Body of pancreas (tissue), 4 donors: ENCODE data around the gene MOXD1.

Source experiments
- POLR2A ChIP-seq, 3 donors: fragments of 450-650 bp; IDR thresholded peaks; one replicate each; pipeline ENCODE4 v1.6.1; 2016; ENCODE audit warnings: antibody characterized with exemption in 3 of 3, mild to moderate bottlenecking in 2 of 3
- TF ChIP-seq, protein P1 (sequence below), 7 experiments: fragments of 450-650 bp in 4 of 7; fragments of 200-600 bp in 3 of 7; sonication (generic) in 3 of 7; IDR thresholded peaks; one replicate each; pipeline ENCODE4 v1.5.1; 2016 to 2019; ENCODE audit warnings: antibody characterized with exemption in 7 of 7

DNA sequence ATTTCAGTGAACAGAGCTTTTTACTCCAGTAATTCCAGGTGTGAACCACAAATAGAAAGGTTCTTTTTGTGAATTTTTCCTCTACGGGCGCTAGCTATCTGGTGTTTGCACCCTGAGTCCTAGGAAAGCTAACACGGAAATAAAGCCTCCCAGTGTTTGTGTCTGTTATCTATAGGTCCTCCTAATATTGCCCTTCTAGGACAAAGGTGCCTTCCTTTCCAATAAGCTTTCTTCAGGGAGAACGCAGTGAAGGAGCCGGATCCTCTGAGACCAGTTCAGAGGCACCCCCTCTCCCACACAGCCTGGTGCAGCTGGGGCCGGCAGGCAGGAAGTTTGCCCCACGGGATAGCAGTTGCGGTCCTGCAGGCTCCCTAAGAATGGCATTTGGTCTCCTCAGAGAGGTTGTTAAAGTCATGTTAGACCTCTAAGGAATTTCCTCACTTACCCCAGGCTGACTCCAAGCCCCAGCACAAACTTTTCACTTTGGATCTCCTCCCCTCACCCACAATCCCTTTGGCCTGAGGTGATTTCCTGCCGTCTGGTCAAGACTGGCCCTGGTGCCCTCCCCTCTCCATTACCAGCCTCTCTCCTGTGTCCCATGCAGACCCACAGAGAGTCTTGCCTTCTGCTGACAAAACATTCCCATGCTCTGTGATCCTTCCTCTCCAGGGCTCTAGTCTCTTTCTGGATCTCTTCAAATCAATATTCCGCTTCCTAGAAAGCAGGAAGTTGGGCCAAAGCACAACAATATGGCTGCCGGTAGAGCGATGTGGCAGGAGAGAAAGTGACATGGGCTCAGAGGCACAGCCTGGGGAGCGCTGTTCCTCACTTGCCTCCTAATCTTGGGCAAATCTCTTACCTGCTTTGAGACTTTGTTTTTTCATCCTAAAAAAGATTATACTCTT lies 126.0 kb downstream of the MOXD1 start:
- no peak for TF ChIP-seq POLR2A (IDR thresholded peaks at IDR 0.05)
- TF ChIP-seq, protein P1, sequence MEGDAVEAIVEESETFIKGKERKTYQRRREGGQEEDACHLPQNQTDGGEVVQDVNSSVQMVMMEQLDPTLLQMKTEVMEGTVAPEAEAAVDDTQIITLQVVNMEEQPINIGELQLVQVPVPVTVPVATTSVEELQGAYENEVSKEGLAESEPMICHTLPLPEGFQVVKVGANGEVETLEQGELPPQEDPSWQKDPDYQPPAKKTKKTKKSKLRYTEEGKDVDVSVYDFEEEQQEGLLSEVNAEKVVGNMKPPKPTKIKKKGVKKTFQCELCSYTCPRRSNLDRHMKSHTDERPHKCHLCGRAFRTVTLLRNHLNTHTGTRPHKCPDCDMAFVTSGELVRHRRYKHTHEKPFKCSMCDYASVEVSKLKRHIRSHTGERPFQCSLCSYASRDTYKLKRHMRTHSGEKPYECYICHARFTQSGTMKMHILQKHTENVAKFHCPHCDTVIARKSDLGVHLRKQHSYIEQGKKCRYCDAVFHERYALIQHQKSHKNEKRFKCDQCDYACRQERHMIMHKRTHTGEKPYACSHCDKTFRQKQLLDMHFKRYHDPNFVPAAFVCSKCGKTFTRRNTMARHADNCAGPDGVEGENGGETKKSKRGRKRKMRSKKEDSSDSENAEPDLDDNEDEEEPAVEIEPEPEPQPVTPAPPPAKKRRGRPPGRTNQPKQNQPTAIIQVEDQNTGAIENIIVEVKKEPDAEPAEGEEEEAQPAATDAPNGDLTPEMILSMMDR (IDR thresholded peaks at IDR 0.05): no peak
